ENCODE measurements around the gene HSD3B7. TPM values are rescaled to one million over a fixed set of nuclear protein-coding genes. Genes with fewer than 3 reads are reported as not detected.

The HSD3B7 gene
- total RNA-seq, 1 experiment from 2014 or later = 0.95 TPM

DNA sequence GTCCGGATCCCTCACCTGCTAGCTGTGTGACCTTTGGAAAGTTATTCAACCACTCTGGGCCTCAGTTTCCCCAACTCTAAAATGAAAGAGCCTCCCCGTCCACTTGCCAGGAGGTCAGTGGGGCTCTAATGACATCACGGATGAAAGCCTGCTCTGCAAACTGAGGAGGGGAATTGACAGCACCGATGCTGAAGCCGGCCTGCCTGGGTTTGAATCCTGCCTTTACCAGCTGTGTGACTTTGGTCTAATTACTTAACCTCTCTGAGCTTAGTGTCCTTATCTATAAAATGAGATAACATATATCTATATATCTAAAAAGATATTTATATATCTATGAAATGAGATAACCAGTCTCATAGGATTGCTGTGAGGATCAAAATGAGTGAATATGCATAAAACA lies 23.5 kb downstream of the HSD3B7 start:
- ChIA-PET POLR2A (ENCODE audit: low non-redundant PET) (no interaction called here), CTCF (no interaction called here)
- no TSS peak for BruUV-seq (replicated peaks)
- Histone ChIP-seq H3K9me3 (ENCODE audit: low read depth, low read length, poor library complexity, severe bottlenecking) (no peaks in the 10 kb centered on the region), H3K4me1 (ENCODE audit: insufficient read depth, low read length, poor library complexity, severe bottlenecking) (no peaks in the 10 kb centered on the region), H3K27ac (ENCODE audit: low read depth, low read length, poor library complexity, severe bottlenecking) (no peak overlapping the region), H3K4me3 (ENCODE audit: low read depth, low read length, poor library complexity, severe bottlenecking) (no peak overlapping the region), H3K27me3 (replicated peaks; ENCODE audit: insufficient read depth, low read depth, low read length, poor library complexity) (peaks cover 23% of the 10 kb centered on the region), H3K36me3 (ENCODE audit: insufficient read depth, low read length, poor library complexity, severe bottlenecking) (no peaks in the 10 kb centered on the region)
- DNase-seq (ENCODE audit: low spot score) = no peak
- intact Hi-C loops (cut with micrococcal nuclease; ENCODE audit: unreplicated experiment) = no loop called here
- no peak for TF ChIP-seq EZH2 (IDR thresholded peaks at IDR 0.05; ENCODE audit: borderline replicate concordance, low read depth, low read length, poor library complexity, severe bottlenecking)
- TF ChIP-seq CTCF (conservative IDR thresholded peaks at IDR 0.05; ENCODE audit: low read depth, low read length) = no peak

- TF ChIP-seq CTCF (conservative IDR thresholded peaks at IDR 0.05; ENCODE audit: low read depth, low read length) = no peak
- intact Hi-C loops (cut with micrococcal nuclease; ENCODE audit: unreplicated experiment) = no loop called here
- ChIA-PET POLR2A (ENCODE audit: low non-redundant PET) (no interaction called here), CTCF (no interaction called here)
- H3K4me1 ChIP-seq (ENCODE audit: insufficient read depth, low read length, poor library complexity, severe bottlenecking) = no peaks in the 10 kb centered on the region
- peaks cover 23% of the 10 kb centered on the region for H3K27me3 ChIP-seq (replicated peaks; ENCODE audit: insufficient read depth, low read depth, low read length, poor library complexity)
- H3K9me3 ChIP-seq (ENCODE audit: low read depth, low read length, poor library complexity, severe bottlenecking) = no peaks in the 10 kb centered on the region
- BruUV-seq (replicated peaks) = no TSS peak
- DNase-seq (ENCODE audit: low spot score) = no peak
- H3K27ac ChIP-seq (ENCODE audit: low read depth, low read length, poor library complexity, severe bottlenecking) = no peak overlapping the region
- no peak overlapping the region for H3K4me3 ChIP-seq (ENCODE audit: low read depth, low read length, poor library complexity, severe bottlenecking)
- H3K36me3 ChIP-seq (ENCODE audit: insufficient read depth, low read length, poor library complexity, severe bottlenecking) = no peaks in the 10 kb centered on the region
These were observed 24.1 kb downstream of the HSD3B7 start for GRCh38 chr16:31009120-31009519.

GRCh38 chr16:31009894-31010584 lies 25.0 kb downstream of the HSD3B7 start:
- Histone ChIP-seq H3K9me3 (ENCODE audit: low read depth, low read length, poor library complexity, severe bottlenecking) (no peaks in the 10 kb centered on the region), H3K4me1 (ENCODE audit: insufficient read depth, low read length, poor library complexity, severe bottlenecking) (no peaks in the 10 kb centered on the region), H3K36me3 (ENCODE audit: insufficient read depth, low read length, poor library complexity, severe bottlenecking) (no peaks in the 10 kb centered on the region), H3K4me3 (ENCODE audit: low read depth, low read length, poor library complexity, severe bottlenecking) (peak overlapping the region; percentile 31), H3K27me3 (replicated peaks; ENCODE audit: insufficient read depth, low read depth, low read length, poor library complexity) (peaks cover 23% of the 10 kb centered on the region), H3K27ac (ENCODE audit: low read depth, low read length, poor library complexity, severe bottlenecking) (no peak overlapping the region)
- DNase-seq (ENCODE audit: low spot score) = no peak
- intact Hi-C loops (cut with micrococcal nuclease; ENCODE audit: unreplicated experiment) = no loop called here
- no TSS peak for BruUV-seq (replicated peaks)
- POLR2A ChIA-PET (ENCODE audit: low non-redundant PET) = no interaction called here
- TF ChIP-seq EZH2 (IDR thresholded peaks at IDR 0.05; ENCODE audit: borderline replicate concordance, low read depth, low read length, poor library complexity, severe bottlenecking) (no peak), CTCF (conservative IDR thresholded peaks at IDR 0.05; ENCODE audit: low read depth, low read length) (no peak)
- CTCF ChIA-PET = no interaction called here
